H1 (cell line): ENCODE data around the gene LRRC37A. TPM values are rescaled to one million over a fixed set of nuclear protein-coding genes. Genes with fewer than 3 reads are reported as not detected.
"Not testable (repeated sequence)": the region's sequence is repeated elsewhere in the genome, so short reads cannot be mapped to it uniquely, and the experiment has no call there.

Experiments used
- CTCF ChIA-PET: fragments of 300-600 bp; sonication (Branson Sonifier 250); formaldehyde crosslinking; loops from one replicate; lab custom pipeline; 2021; ENCODE audit not compliant: partially characterized antibody; lab: Charles Lee
- POLR2A ChIA-PET: fragments of 300-600 bp; sonication (Branson Sonifier 250); formaldehyde crosslinking; loops from one replicate; lab custom pipeline; 2021; ENCODE audit warnings: inconsistent platforms; ENCODE audit not compliant: partially characterized antibody; lab: Charles Lee
- DNase-seq, 2 experiments: peaks; one replicate each; pipeline versions ENCODE4 v3.0.0 to v3.0.0-alpha.2; 2010 to 2022; ENCODE audit warnings: low spot score in 2 of 2, low read depth in 1 of 2, mixed read lengths in 1 of 2
- FAIRE-seq: peaks from 2 replicates; lab custom pipeline; 2011; peaks lifted over from hg19 to GRCh38; lab: Jason Lieb, UNC
- H2AFZ ChIP-seq: 2 replicates; pipeline ENCODE4 v1.8.1; 2012; ENCODE audit warnings: low read length, inconsistent platforms
- H2AK5ac ChIP-seq: 2 replicates; pipeline ENCODE4 v1.6.1; 2013; ENCODE audit warnings: low read depth, low read length
- H2BK120ac ChIP-seq: replicated peaks from 2 replicates; pipeline ENCODE3; 2013; ENCODE audit warnings: low read depth, low read length, inconsistent platforms
- H2BK12ac ChIP-seq: 2 replicates; pipeline ENCODE4 v1.6.1; 2013; ENCODE audit warnings: low read depth, low read length
- H2BK15ac ChIP-seq: 2 replicates; pipeline ENCODE4 v1.6.1; 2013; ENCODE audit warnings: low read length
- H2BK20ac ChIP-seq: 2 replicates; pipeline ENCODE4 v1.6.1; 2013; ENCODE audit warnings: low read length
- H2BK5ac ChIP-seq: 2 replicates; pipeline ENCODE4 v1.6.1; 2013; ENCODE audit warnings: low read depth, low read length
- H3K14ac ChIP-seq: 2 replicates; pipeline ENCODE4 v1.6.1; 2013; ENCODE audit warnings: inconsistent platforms; ENCODE audit not compliant: insufficient read length
- H3K18ac ChIP-seq: 2 replicates; pipeline ENCODE4 v1.6.1; 2013; ENCODE audit warnings: low read length; ENCODE audit errors: extremely low read depth
- H3K23ac ChIP-seq: 2 replicates; pipeline ENCODE4 v1.6.1; 2013; ENCODE audit warnings: inconsistent platforms; ENCODE audit not compliant: insufficient read length
- H3K23me2 ChIP-seq: 2 replicates; pipeline ENCODE4 v1.6.1; 2013; ENCODE audit warnings: low read depth, low read length
- H3K27ac ChIP-seq: 2 replicates; pipeline ENCODE4 v1.6.1; 2011; ENCODE audit warnings: low read depth, low read length, inconsistent platforms
- H3K27me3 ChIP-seq, 4 experiments: replicated peaks in 1 of 4; 1 replicate in 1 of 4; 2 replicates in 3 of 4; pipeline versions ENCODE4 v1.6.1 to v1.8.1; 2011 to 2013; ENCODE audit warnings: low read length in 3 of 4, mild to moderate bottlenecking in 3 of 4, inconsistent platforms in 2 of 4, mixed read lengths in 2 of 4, moderate library complexity in 1 of 4; ENCODE audit not compliant: control insufficient read depth in 3 of 4, insufficient read depth in 3 of 4; ENCODE audit errors: extremely low read depth in 1 of 4
- H3K36me3 ChIP-seq, 4 experiments: 2 replicates each; pipeline versions ENCODE4 v1.6.1 to v1.8.1; 2011 to 2013; ENCODE audit warnings: mild to moderate bottlenecking in 4 of 4, low read length in 3 of 4, moderate library complexity in 2 of 4, control low read depth in 1 of 4, inconsistent platforms in 1 of 4; ENCODE audit not compliant: insufficient read depth in 4 of 4, control insufficient read depth in 2 of 4
- H3K4ac ChIP-seq: replicated peaks from 2 replicates; pipeline ENCODE3; 2013; ENCODE audit warnings: low read length, low read depth, mixed read lengths, inconsistent platforms; ENCODE audit not compliant: insufficient read length
- H3K4me1 ChIP-seq, 4 experiments: replicated peaks in 1 of 4; 1 replicate in 1 of 4; 2 replicates in 3 of 4; pipeline versions ENCODE4 v1.6.1 to v1.8.1; 2011 to 2013; ENCODE audit warnings: low read length in 3 of 4, inconsistent platforms in 2 of 4, mixed read lengths in 1 of 4; ENCODE audit not compliant: insufficient read depth in 4 of 4, control insufficient read depth in 3 of 4
- H3K4me2 ChIP-seq, 2 experiments: 2 replicates each; pipeline versions ENCODE4 v1.6.1 to v1.8.1; 2011 to 2013; ENCODE audit warnings: low read depth in 2 of 2, low read length in 2 of 2, control low read depth in 1 of 2, inconsistent platforms in 1 of 2, mild to moderate bottlenecking in 1 of 2; ENCODE audit not compliant: insufficient read depth in 1 of 2
- H3K4me3 ChIP-seq, 4 experiments: fragments of 200-600, 300-600 bp in 1 of 4; sonication (generic), shearing (Covaris generic), sonication (Bioruptor Twin) in 1 of 4; 2 replicates each; pipeline versions ENCODE4 v1.5.1 to v1.8.1; 2011 to 2016; ENCODE audit warnings: low read length in 4 of 4, low read depth in 3 of 4, control low read depth in 2 of 4, inconsistent platforms in 2 of 4, mild to moderate bottlenecking in 2 of 4, mixed read lengths in 1 of 4, moderate library complexity in 1 of 4; ENCODE audit not compliant: insufficient read depth in 2 of 4; ENCODE audit errors: extremely low read depth in 1 of 4
- H3K56ac ChIP-seq: replicated peaks from 2 replicates; pipeline ENCODE3; 2013; ENCODE audit warnings: low read depth, mild to moderate bottlenecking, mixed read lengths, low read length, inconsistent platforms; ENCODE audit not compliant: insufficient read length
- H3K79me1 ChIP-seq: 2 replicates; pipeline ENCODE4 v1.6.1; 2013; ENCODE audit warnings: low read depth, low read length, control low read depth
- H3K79me2 ChIP-seq, 2 experiments: 2 replicates each; pipeline versions ENCODE4 v1.6.1 to v1.8.1; 2012 to 2013; ENCODE audit warnings: low read length in 2 of 2, mild to moderate bottlenecking in 2 of 2, inconsistent platforms in 1 of 2; ENCODE audit not compliant: insufficient read depth in 2 of 2, control insufficient read depth in 1 of 2
- H3K9ac ChIP-seq, 4 experiments: replicated peaks in 1 of 4; 1 replicate in 1 of 4; 2 replicates in 3 of 4; pipeline versions ENCODE4 v1.6.1 to v1.8.1; 2011 to 2013; ENCODE audit warnings: low read depth in 3 of 4, low read length in 3 of 4, control low read depth in 2 of 4, mild to moderate bottlenecking in 2 of 4, moderate library complexity in 2 of 4, inconsistent platforms in 1 of 4; ENCODE audit errors: extremely low read depth in 1 of 4
- H3K9me3 ChIP-seq, 2 experiments: 2 replicates each; pipeline versions ENCODE4 v1.6.1 to v1.8.1; 2012 to 2013; ENCODE audit warnings: mild to moderate bottlenecking in 2 of 2, moderate library complexity in 2 of 2, control low read depth in 1 of 2, inconsistent platforms in 1 of 2, low read depth in 1 of 2, low read length in 1 of 2, mixed read lengths in 1 of 2; ENCODE audit not compliant: insufficient read depth in 2 of 2
- H4K20me1 ChIP-seq, 2 experiments: replicated peaks in 1 of 2; 2 replicates each; pipeline versions ENCODE3 to v1.8.1; 2011 to 2013; ENCODE audit warnings: inconsistent platforms in 2 of 2, low read length in 2 of 2, mild to moderate bottlenecking in 1 of 2; ENCODE audit not compliant: insufficient read depth in 2 of 2, control insufficient read depth in 1 of 2
- H4K5ac ChIP-seq: 2 replicates; pipeline ENCODE4 v1.6.1; 2013; ENCODE audit warnings: low read length, low read depth, mixed read lengths, inconsistent platforms; ENCODE audit not compliant: insufficient read length
- H4K8ac ChIP-seq: 2 replicates; pipeline ENCODE4 v1.8.0; 2013; ENCODE audit warnings: mild to moderate bottlenecking, moderate library complexity, low read length, inconsistent platforms; ENCODE audit not compliant: insufficient read depth; ENCODE audit errors: extremely low read depth
- H4K91ac ChIP-seq: replicated peaks from 2 replicates; pipeline ENCODE3; 2013; ENCODE audit warnings: low read length, mixed read lengths, inconsistent platforms; ENCODE audit not compliant: insufficient read length
- WGBS, 2 experiments: shearing (Covaris generic) in 1 of 2; methylation state at CpG; one replicate each; pipeline versions ENCODE4 v1.1.6 to v1.1.7; 2013 to 2015; ENCODE audit warnings: low lambda C conversion rate in 2 of 2, mixed read lengths in 2 of 2, inconsistent platforms in 1 of 2, low coverage in 1 of 2, missing lambda C conversion rate in 1 of 2; ENCODE audit not compliant: insufficient replicate concordance in 2 of 2, insufficient coverage in 1 of 2, insufficient read length in 1 of 2; ENCODE audit errors: extremely low coverage in 1 of 2, missing lambda C conversion rate in 1 of 2; 5-methylcytosine and 5-hydroxymethylcytosine counted together
- polyA plus RNA-seq, 7 experiments: library from polyadenylated mRNA; depleted of rRNA in 3 of 7; stranded (reverse) in 5 of 7; unstranded in 2 of 7; fragments of >200 nt in 5 of 7; fragments of 200-250 nt in 2 of 7; gene quantifications; 1 replicate in 5 of 7; 2 replicates in 1 of 7; 4 replicates in 1 of 7; pipeline versions ENCODE4 v1.2.1 to v1.2.3, GENCODE V29; 2011 to 2013; ENCODE audit warnings: missing spikeins in 2 of 7, mixed read lengths in 2 of 7
- total RNA-seq: library from RNA; stranded (reverse); fragmentation: NEBNext Ultra II Directional; extraction: Animal tissue kit (Norgen Biotek cat#: 25700); gene quantifications from 2 replicates; pipeline ENCODE4 v1.2.1, GENCODE V29; 2021

The LRRC37A gene
- total and polyA plus RNA-seq, 2 of the 8 experiments (the other 6 are each of a cell fraction or from before 2014, with no cell fraction given) = 1.4 to 2.9 TPM

GRCh38 chr17:46287587-46287986, 7.3 kb upstream of the LRRC37A start:
- not testable (repeated sequence) for H2AK5ac ChIP-seq, H4K91ac ChIP-seq, FAIRE-seq, H2BK120ac ChIP-seq, DNase-seq, H3K18ac ChIP-seq, H3K27ac ChIP-seq, H4K8ac ChIP-seq, H2BK15ac ChIP-seq, H3K4me3 ChIP-seq, H2BK12ac ChIP-seq, H3K14ac ChIP-seq, H2AFZ ChIP-seq, H3K4ac ChIP-seq, H3K9ac ChIP-seq, H3K23me2 ChIP-seq, H3K4me1 ChIP-seq, H4K5ac ChIP-seq, H3K4me2 ChIP-seq, H3K36me3 ChIP-seq, H3K79me1 ChIP-seq, H3K27me3 ChIP-seq, H2BK5ac ChIP-seq, H3K56ac ChIP-seq, H3K9me3 ChIP-seq, H2BK20ac ChIP-seq, H4K20me1 ChIP-seq, H3K23ac ChIP-seq
- WGBS, 2 experiments = 81% methylated on average over 7 of the region's 7 CpGs; no CpG with 5 or more reads in 1 of the 2 experiments
- ChIA-PET CTCF (interaction anchor here (0.7 to 3.1 kb wide), 9 partner anchors 15 to 382 kb away, joined by 3 to 30 read pairs (median 7); partner anchors contain the start of gene KANSL1), POLR2A (interaction anchor here (0.9 kb wide), 1 partner anchor 706 kb away, joined by 4 read pairs; no protein-coding TSS in a partner anchor)
- peaks cover 0 to 12% of the 10 kb centered on the region in 2 experiments; a peak in 2 of 4 replicates for H3K79me2 ChIP-seq

GRCh38 chr17:46290906-46291546, 3.9 kb upstream of the LRRC37A start:
- CTCF ChIA-PET, H3K4me2 ChIP-seq, H3K9me3 ChIP-seq, H2AK5ac ChIP-seq, H3K4ac ChIP-seq, H3K79me1 ChIP-seq, H3K4me1 ChIP-seq, FAIRE-seq, H4K8ac ChIP-seq, H3K27me3 ChIP-seq, H3K14ac ChIP-seq, H3K56ac ChIP-seq, H2AFZ ChIP-seq, H3K23me2 ChIP-seq, H3K79me2 ChIP-seq, H3K9ac ChIP-seq, DNase-seq, H4K5ac ChIP-seq, H2BK15ac ChIP-seq, H3K18ac ChIP-seq, H3K36me3 ChIP-seq, H4K20me1 ChIP-seq, H2BK20ac ChIP-seq, H2BK120ac ChIP-seq, H2BK12ac ChIP-seq, POLR2A ChIA-PET, H2BK5ac ChIP-seq, H3K23ac ChIP-seq, H3K4me3 ChIP-seq, H3K27ac ChIP-seq, H4K91ac ChIP-seq: not testable (repeated sequence)
- 90% methylated on average over 4 of the region's 4 CpGs; no CpG with 5 or more reads in 1 of the 2 experiments for WGBS, 2 experiments
